C4-2B (cell line): ENCODE results near the gene SLC2A2.

Experiments
- ZFX ChIP-seq: fragments of 450-650 bp; IDR thresholded peaks from 2 replicates; pipeline ENCODE4 v1.6.1; 2017
- TF ChIP-seq, protein P1 (sequence below): fragments of 450-650 bp; conservative IDR thresholded peaks from 2 replicates; pipeline ENCODE4 v1.5.1; 2017; ENCODE audit warnings: mild to moderate bottlenecking

DNA sequence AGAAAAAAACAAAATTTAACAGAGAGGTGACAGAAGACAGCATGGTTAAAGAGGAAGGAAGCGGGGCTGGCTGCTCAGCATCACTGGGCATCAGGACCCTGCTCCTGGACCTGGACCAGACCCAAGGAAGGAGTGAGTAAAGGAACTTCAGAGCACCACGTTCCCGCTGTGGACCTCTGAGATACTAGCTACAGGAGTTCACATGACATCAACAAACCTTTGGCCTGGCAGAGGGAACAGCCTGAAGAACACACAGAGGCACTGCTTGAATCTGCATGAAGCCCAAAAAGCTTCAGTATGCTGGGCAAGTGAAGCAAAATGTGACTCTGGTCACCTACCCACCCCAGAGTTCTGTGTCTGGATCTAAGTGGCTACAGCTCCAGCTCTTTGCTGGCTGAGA, 38.1 kb downstream of the SLC2A2 start:
- TF ChIP-seq, protein P1, sequence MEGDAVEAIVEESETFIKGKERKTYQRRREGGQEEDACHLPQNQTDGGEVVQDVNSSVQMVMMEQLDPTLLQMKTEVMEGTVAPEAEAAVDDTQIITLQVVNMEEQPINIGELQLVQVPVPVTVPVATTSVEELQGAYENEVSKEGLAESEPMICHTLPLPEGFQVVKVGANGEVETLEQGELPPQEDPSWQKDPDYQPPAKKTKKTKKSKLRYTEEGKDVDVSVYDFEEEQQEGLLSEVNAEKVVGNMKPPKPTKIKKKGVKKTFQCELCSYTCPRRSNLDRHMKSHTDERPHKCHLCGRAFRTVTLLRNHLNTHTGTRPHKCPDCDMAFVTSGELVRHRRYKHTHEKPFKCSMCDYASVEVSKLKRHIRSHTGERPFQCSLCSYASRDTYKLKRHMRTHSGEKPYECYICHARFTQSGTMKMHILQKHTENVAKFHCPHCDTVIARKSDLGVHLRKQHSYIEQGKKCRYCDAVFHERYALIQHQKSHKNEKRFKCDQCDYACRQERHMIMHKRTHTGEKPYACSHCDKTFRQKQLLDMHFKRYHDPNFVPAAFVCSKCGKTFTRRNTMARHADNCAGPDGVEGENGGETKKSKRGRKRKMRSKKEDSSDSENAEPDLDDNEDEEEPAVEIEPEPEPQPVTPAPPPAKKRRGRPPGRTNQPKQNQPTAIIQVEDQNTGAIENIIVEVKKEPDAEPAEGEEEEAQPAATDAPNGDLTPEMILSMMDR, result no peak
- no peak for TF ChIP-seq ZFX
